ENCODE measurements around the gene LAMB1. TPM values are rescaled to one million over a fixed set of nuclear protein-coding genes. Genes with fewer than 3 reads are reported as not detected.

LAMB1 gene
- total and polyA plus RNA-seq, 3 donors from 2014 or later = 42.0 to 65.2 (median 43.1) TPM

GRCh38 chr7:107998660-107999480 lies 4.1 kb downstream of the LAMB1 start:
- TF ChIP-seq POLR2A (IDR thresholded peaks at IDR 0.05) (no peak), CTCF (IDR thresholded peaks at IDR 0.05) (no peak)
- Histone ChIP-seq H3K9me3 (no peaks in the 10 kb centered on the region), H3K4me3 (no peak overlapping the region), H3K36me3 (ENCODE audit: low read depth, missing control alignments) (no peaks in the 10 kb centered on the region), H3K4me1 (peaks cover 8% of the 10 kb centered on the region), H3K27me3 (no peaks in the 10 kb centered on the region), H3K27ac (no peak overlapping the region)
- intact Hi-C loops (cut with DNase I; ENCODE audit: low total_unique reads) = no loop called here
- 77 to 82% methylated on average over 3 of the region's 3 CpGs for WGBS, 2 donors
- DNase-seq = no peak

GRCh38 chr7:107998150-107998549 lies 4.8 kb downstream of the LAMB1 start:
- 90 to 95% methylated on average over 2 of the region's 2 CpGs for WGBS, 2 donors

GRCh38 chr7:107996072-107996882 lies 6.7 kb downstream of the LAMB1 start:
- Histone ChIP-seq H3K9me3 (no peaks in the 10 kb centered on the region), H3K4me1 (peaks cover 5% of the 10 kb centered on the region), H3K27me3 (no peaks in the 10 kb centered on the region), H3K27ac (peak overlapping the region in 1 of 2 donors; percentile 44), H3K36me3 (ENCODE audit: low read depth, missing control alignments) (no peaks in the 10 kb centered on the region), H3K4me3 (no peak overlapping the region)
- no peak for TF ChIP-seq CTCF (IDR thresholded peaks at IDR 0.05)
- no peak for TF ChIP-seq POLR2A (IDR thresholded peaks at IDR 0.05)
- DNase-seq = no peak
- WGBS, 2 donors = 56 to 64% methylated on average over 7 of the region's 7 CpGs
- intact Hi-C loops (cut with DNase I; ENCODE audit: low total_unique reads) = no loop called here

More at GRCh38 chr7:107998150-107998549, 4.8 kb downstream of the LAMB1 start:
- Histone ChIP-seq H3K4me1 (peaks cover 5% of the 10 kb centered on the region), H3K36me3 (ENCODE audit: low read depth, missing control alignments) (no peaks in the 10 kb centered on the region), H3K4me3 (no peak overlapping the region), H3K27me3 (no peaks in the 10 kb centered on the region), H3K9me3 (no peaks in the 10 kb centered on the region), H3K27ac (no peak overlapping the region)
- DNase-seq = no peak
- intact Hi-C loops (cut with DNase I; ENCODE audit: low total_unique reads) = no loop called here
- TF ChIP-seq CTCF (IDR thresholded peaks at IDR 0.05) (no peak), POLR2A (IDR thresholded peaks at IDR 0.05) (no peak)

GRCh38 chr7:107995184-107996071 lies 7.5 kb downstream of the LAMB1 start:
- TF ChIP-seq POLR2A (IDR thresholded peaks at IDR 0.05) (no peak), CTCF (IDR thresholded peaks at IDR 0.05) (no peak)
- H3K36me3 ChIP-seq (ENCODE audit: low read depth, missing control alignments) = no peaks in the 10 kb centered on the region
- intact Hi-C loops (cut with DNase I; ENCODE audit: low total_unique reads) = no loop called here
- 31 to 35% methylated on average over 6 of the region's 6 CpGs for WGBS, 2 donors
- H3K4me1 ChIP-seq = peaks cover 5% of the 10 kb centered on the region
- H3K27ac ChIP-seq = peak overlapping the region in 1 of 2 donors; percentile 44
- H3K27me3 ChIP-seq = no peaks in the 10 kb centered on the region
- H3K4me3 ChIP-seq = no peak overlapping the region
- no peaks in the 10 kb centered on the region for H3K9me3 ChIP-seq
- no peak for DNase-seq
